Measurements from ENCODE around the gene PDE7B. TPM values are rescaled to one million over a fixed set of nuclear protein-coding genes. Genes with fewer than 3 reads are reported as not detected.
A peak's percentile ranks its signal among the peaks of the same experiment; 100 is the strongest.

PDE7B gene
- total RNA-seq, 4 donors from 2014 or later: 7.8 to 13.7 (median 8.6) TPM

- peak in 1 of 2 donors; percentile 2 for DNase-seq
- intact Hi-C loops (cut with DNase I): no loop called here
- Histone ChIP-seq H3K27me3 (no peaks in the 10 kb centered on the region), H3K27ac (no peak overlapping the region), H3K4me3 (replicated peaks in 1 of 3) (no peak overlapping the region), H3K4me1 (no peaks in the 10 kb centered on the region), H3K36me3 (no peaks in the 10 kb centered on the region), H3K9me3 (no peaks in the 10 kb centered on the region)
- WGBS, 2 donors: 74 to 89% methylated on average over 8 of the region's 8 CpGs
- no peak for TF ChIP-seq CTCF (IDR thresholded peaks at IDR 0.05)
- no peak for TF ChIP-seq POLR2A (IDR thresholded peaks at IDR 0.05)
These were observed 39.6 kb upstream of the PDE7B start for GRCh38 chr6:135811644-135812526.

- no peak for DNase-seq
- Histone ChIP-seq H3K36me3 (no peaks in the 10 kb centered on the region), H3K4me3 (replicated peaks in 1 of 3) (no peak overlapping the region), H3K4me1 (no peaks in the 10 kb centered on the region), H3K9me3 (no peaks in the 10 kb centered on the region), H3K27ac (no peak overlapping the region), H3K27me3 (no peaks in the 10 kb centered on the region)
- TF ChIP-seq POLR2A (IDR thresholded peaks at IDR 0.05): no peak
- TF ChIP-seq CTCF (IDR thresholded peaks at IDR 0.05): no peak
- intact Hi-C loops (cut with DNase I): no loop called here
- WGBS, 2 donors: 83 to 88% methylated on average over 6 of the region's 6 CpGs
These were observed 38.1 kb upstream of the PDE7B start for GRCh38 chr6:135813401-135813800.

GRCh38 chr6:135814043-135814442, 37.5 kb upstream of the PDE7B start:
- Histone ChIP-seq H3K4me1 (no peaks in the 10 kb centered on the region), H3K27ac (no peak overlapping the region), H3K36me3 (no peaks in the 10 kb centered on the region), H3K9me3 (no peaks in the 10 kb centered on the region), H3K27me3 (no peaks in the 10 kb centered on the region), H3K4me3 (replicated peaks in 1 of 3) (no peak overlapping the region)
- DNase-seq: no peak
- WGBS, 2 donors: 98 to 99% methylated on average over 4 of the region's 4 CpGs
- intact Hi-C loops (cut with DNase I): no loop called here
- no peak for TF ChIP-seq POLR2A (IDR thresholded peaks at IDR 0.05)
- TF ChIP-seq CTCF (IDR thresholded peaks at IDR 0.05): no peak

- Histone ChIP-seq H3K9me3 (no peaks in the 10 kb centered on the region), H3K27me3 (no peaks in the 10 kb centered on the region), H3K36me3 (no peaks in the 10 kb centered on the region), H3K27ac (no peak overlapping the region), H3K4me1 (no peaks in the 10 kb centered on the region), H3K4me3 (replicated peaks in 1 of 3) (no peak overlapping the region)
- TF ChIP-seq POLR2A (IDR thresholded peaks at IDR 0.05): no peak
- no peak for TF ChIP-seq CTCF (IDR thresholded peaks at IDR 0.05)
- intact Hi-C loops (cut with DNase I): no loop called here
- WGBS, 2 donors: 87 to 88% methylated on average over 4 of the region's 4 CpGs
- no peak for DNase-seq
These were observed 36.3 kb upstream of the PDE7B start for GRCh38 chr6:135815216-135815615.

- no peak for DNase-seq
- TF ChIP-seq CTCF (IDR thresholded peaks at IDR 0.05) (no peak), POLR2A (IDR thresholded peaks at IDR 0.05) (no peak)
- no peaks in the 10 kb centered on the region for H3K27me3 ChIP-seq
- no peak overlapping the region for H3K27ac ChIP-seq
- H3K9me3 ChIP-seq: no peaks in the 10 kb centered on the region
- 93 to 95% methylated on average over 2 of the region's 2 CpGs for WGBS, 2 donors
- H3K4me3 ChIP-seq (replicated peaks in 1 of 3): no peak overlapping the region
- no peaks in the 10 kb centered on the region for H3K36me3 ChIP-seq
- no peaks in the 10 kb centered on the region for H3K4me1 ChIP-seq
- intact Hi-C loops (cut with DNase I): no loop called here
These were observed 34.5 kb upstream of the PDE7B start for GRCh38 chr6:135817035-135817434.

Data from thyroid gland (tissue), 4 donors.